GM10266 (cell line): ENCODE data around the gene NUDT1.

ENCODE experiments used
- DNase-seq: peaks from one replicate; pipeline ENCODE4 v3.0.0; 2012; ENCODE audit errors: extremely low spot score
- TF ChIP-seq, protein P1 (sequence below): IDR thresholded peaks from 2 replicates; pipeline ENCODE4 v1.5.1; 2012; ENCODE audit warnings: mild to moderate bottlenecking, low read depth; ENCODE audit not compliant: control insufficient read depth, insufficient read depth; ENCODE audit errors: missing control alignments

The NUDT1 gene

DNA sequence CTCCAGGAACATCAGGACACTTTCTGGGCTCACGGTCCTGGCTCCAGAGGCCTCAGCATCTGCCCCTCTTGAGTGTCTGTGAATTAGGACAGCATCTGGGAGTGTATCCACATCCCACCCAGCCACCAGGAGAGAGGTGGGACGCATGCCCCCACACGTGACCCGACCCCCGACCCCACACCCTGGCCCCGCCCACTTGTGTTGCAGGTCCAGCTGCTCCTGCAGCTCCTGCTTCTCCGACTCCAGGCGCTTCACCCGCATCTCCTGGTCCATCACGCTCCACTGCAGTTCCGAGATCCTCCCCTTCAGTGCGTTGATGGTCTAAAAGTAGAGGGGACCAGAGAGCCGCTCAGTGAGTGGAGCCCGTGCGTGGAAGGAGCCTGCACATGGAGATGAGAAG, 22.9 kb upstream of the NUDT1 start:
- DNase-seq: no peak
- TF ChIP-seq, protein P1, sequence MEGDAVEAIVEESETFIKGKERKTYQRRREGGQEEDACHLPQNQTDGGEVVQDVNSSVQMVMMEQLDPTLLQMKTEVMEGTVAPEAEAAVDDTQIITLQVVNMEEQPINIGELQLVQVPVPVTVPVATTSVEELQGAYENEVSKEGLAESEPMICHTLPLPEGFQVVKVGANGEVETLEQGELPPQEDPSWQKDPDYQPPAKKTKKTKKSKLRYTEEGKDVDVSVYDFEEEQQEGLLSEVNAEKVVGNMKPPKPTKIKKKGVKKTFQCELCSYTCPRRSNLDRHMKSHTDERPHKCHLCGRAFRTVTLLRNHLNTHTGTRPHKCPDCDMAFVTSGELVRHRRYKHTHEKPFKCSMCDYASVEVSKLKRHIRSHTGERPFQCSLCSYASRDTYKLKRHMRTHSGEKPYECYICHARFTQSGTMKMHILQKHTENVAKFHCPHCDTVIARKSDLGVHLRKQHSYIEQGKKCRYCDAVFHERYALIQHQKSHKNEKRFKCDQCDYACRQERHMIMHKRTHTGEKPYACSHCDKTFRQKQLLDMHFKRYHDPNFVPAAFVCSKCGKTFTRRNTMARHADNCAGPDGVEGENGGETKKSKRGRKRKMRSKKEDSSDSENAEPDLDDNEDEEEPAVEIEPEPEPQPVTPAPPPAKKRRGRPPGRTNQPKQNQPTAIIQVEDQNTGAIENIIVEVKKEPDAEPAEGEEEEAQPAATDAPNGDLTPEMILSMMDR: no peak

DNA sequence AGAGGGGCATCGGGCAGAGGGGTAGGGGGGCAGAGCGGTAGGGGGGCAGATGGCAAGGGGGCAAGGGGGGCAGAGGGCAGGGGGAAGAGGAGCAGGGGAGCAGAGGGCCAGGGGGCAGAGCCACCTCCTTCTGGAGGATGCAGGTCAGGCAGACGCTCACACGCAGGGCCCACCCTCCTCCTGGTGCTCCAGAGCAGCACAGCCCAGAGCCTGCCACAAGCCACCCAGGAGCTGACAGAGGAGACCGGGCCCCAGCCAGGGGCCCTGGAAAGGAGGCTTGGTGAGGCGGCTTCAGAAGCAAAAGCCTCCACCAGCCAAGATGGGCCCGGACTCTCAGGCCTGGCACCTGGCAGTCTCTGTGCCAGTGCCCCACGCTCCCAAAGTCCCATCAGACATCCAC, 22.4 kb upstream of the NUDT1 start:
- no peak for DNase-seq
- TF ChIP-seq, protein P1: no peak

DNA sequence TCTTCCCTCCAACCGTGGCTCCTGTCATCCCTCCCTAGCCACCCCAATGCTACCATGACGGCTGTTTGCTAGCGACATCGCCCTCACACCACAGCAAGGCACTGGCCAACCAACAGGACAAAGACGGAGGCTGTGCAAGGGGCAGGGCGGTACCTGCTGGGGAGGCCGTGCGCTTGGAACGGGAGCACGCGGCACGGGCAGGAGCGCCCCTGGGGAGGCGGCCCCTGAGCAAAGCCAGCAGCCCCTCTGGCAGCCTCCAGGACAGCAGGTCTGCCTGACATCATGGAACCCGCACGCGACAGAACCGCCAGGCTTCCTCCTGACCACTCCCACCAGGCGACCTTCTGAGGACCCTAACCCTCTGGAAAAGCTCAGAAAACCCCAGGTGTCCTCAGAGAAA, 22.0 kb upstream of the NUDT1 start:
- no peak for DNase-seq
- TF ChIP-seq, protein P1: no peak

DNA sequence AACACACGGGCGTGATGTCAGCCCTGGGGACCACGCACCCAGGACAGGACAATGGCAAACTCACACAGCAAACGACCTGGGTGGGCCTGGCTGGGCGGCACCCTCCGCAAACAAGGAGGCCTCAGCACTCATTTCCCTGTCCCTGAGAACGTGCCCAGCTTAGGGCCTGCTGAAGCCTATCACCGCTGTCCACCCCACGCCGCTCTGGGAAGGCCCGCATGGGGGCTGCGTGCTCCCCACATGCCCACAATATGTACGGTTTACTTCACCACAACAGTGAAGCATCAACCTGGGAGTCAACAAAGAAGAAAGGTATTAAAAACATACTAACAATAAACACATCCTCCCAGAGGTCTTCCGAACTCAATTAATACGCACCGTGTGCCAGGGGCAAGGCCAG, 21.5 kb upstream of the NUDT1 start:
- TF ChIP-seq, protein P1: no peak
- DNase-seq: no peak

DNA sequence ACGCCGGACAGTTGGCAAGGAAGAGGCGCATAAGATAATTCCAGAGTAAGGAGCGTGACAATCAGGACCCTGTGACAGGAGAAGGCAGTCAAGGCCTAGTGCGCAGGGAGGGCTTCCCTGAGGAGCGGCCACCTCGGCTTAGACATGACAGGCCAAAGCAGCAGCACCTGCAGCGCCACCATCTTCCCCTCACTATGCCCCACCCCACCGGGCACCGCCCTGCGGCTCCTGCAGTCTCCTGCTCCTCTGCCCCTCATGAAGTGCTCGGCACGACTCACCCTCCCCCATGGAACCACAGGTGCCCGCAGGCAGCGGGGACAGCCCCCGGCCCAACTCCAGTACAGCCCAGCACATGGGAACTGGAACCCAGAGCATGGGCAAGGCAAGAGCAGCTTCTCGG, 21.1 kb upstream of the NUDT1 start:
- no peak for DNase-seq
- TF ChIP-seq, protein P1: no peak

DNA sequence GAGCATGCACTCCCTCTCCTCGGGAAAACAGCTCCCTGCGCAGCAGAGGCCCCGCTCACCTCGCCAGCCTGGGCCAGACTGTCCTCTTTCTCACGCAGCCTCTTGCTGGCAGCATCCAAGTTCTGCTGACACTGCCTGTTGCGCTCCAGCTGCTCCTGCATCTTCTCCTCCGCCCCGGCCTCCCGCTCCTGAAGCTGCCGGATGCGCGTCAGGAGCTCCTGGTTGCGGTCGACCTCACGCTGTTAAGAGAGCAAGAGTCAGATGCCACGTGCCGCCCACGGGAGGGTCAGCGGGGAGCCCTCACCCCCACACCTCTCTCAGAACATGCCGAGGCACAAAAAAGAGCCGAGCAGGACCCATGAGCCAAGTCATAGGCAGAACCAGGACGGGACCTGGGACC, 19.5 kb upstream of the NUDT1 start:
- no peak for DNase-seq
- TF ChIP-seq, protein P1: no peak

DNA sequence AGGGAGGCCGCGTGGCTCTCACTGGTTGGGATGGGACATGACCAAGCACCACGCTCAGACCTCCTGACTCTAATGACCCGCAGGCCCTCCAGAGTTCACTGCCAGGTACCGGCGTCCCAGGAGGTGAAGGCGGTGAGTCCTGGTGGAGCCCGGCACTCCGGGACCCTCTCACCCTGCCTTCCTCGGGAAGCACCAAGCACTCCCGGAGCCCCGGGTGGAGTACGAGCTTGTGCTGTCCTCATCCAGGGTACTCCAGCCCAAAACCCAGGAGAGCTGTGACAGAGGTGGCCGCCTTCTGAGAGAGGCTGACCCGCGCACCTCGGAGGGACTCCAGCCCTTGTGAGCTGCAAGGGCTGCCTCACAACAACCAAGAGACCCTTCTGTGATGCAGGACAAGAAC, 18.7 kb upstream of the NUDT1 start:
- DNase-seq: no peak
- TF ChIP-seq, protein P1: no peak

DNA sequence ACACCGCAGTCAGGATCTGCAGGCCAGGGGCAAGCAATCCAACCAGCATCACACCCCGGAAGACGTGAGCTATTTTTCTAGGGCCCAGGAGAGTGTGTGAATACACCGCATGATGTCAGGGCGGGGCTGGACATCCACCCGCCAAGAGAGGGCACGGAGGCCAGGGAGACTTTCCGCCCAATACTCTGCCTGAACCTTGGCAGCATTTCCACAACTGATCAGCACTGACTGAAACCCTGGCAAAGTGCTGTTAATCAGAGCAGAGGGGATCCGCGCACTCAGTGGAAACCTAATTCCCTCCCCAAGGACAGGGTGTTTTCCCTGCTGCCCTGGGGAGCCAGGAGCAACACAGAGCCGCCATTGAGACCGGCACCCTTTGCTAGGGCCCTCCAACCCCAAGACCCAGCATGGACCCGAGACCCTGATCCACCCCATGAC, 17.5 kb upstream of the NUDT1 start:
- no peak for DNase-seq
- TF ChIP-seq, protein P1: no peak
